ENCODE measurements around the gene DLEC1. TPM values are rescaled to one million over a fixed set of nuclear protein-coding genes. Genes with fewer than 3 reads are reported as not detected.

DLEC1 gene
- total RNA-seq, 2 donors from 2014 or later: 0.14 to 0.35 TPM

DNA sequence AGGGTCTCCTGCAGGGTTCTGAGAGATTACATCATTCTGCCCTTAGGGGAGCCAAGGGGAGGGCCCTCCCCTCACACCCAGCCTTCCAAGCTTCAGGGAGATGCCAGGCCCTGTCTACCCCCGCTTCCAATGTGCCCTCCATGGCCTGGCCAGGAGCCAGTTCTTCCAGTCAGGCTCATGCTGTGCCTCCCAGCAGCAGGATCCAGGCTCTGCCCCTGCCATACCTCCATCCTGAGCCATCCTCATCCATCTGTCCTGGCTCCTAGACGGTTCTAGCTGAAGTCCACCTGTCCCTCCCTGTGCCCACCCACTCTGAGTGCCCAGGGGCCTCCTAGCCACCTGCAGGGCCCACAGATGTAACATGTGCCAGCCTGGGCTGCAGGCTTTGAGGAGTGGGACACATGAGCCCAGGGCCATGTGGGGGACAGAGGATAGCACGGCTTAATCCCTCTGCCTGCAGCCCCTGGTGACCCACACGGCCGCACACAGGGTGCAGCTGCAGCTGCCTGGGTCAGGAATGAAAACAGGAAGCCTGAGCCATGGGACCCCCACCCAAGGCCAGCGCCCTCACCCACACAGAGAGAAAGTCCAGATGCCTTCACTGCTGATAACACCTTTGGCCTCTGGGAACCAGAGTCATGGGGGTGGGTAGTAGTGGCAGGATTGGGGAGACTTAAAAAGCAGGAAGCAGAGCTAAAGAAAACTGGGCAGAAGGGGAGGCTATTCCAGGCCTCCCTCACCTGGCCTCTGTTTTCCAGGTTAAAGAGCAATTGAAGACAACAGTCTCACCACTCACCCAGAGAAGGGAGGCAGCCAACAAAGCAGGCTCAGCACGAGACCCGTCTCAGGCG is 21.3 kb upstream of the DLEC1 start:
- no peaks in the 10 kb centered on the region for H3K4me1 ChIP-seq (ENCODE audit: control insufficient read depth in 1 of 2, low read depth in 2 of 2)
- TF ChIP-seq, protein P1, sequence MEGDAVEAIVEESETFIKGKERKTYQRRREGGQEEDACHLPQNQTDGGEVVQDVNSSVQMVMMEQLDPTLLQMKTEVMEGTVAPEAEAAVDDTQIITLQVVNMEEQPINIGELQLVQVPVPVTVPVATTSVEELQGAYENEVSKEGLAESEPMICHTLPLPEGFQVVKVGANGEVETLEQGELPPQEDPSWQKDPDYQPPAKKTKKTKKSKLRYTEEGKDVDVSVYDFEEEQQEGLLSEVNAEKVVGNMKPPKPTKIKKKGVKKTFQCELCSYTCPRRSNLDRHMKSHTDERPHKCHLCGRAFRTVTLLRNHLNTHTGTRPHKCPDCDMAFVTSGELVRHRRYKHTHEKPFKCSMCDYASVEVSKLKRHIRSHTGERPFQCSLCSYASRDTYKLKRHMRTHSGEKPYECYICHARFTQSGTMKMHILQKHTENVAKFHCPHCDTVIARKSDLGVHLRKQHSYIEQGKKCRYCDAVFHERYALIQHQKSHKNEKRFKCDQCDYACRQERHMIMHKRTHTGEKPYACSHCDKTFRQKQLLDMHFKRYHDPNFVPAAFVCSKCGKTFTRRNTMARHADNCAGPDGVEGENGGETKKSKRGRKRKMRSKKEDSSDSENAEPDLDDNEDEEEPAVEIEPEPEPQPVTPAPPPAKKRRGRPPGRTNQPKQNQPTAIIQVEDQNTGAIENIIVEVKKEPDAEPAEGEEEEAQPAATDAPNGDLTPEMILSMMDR (IDR thresholded peaks at IDR 0.05): no peak
- ATAC-seq (ENCODE audit: insufficient number of reproducible peaks, low FRiP score, low read depth) (no peak), DNase-seq (ENCODE audit: low spot score) (no peak)
- no peak overlapping the region for H3K27ac ChIP-seq
- no peak overlapping the region for H3K4me3 ChIP-seq
- H3K36me3 ChIP-seq: peaks cover 39% of the 10 kb centered on the region
- no peaks in the 10 kb centered on the region for H3K9me3 ChIP-seq
- H3K27me3 ChIP-seq (replicated peaks; ENCODE audit: insufficient read depth): no peaks in the 10 kb centered on the region

DNA sequence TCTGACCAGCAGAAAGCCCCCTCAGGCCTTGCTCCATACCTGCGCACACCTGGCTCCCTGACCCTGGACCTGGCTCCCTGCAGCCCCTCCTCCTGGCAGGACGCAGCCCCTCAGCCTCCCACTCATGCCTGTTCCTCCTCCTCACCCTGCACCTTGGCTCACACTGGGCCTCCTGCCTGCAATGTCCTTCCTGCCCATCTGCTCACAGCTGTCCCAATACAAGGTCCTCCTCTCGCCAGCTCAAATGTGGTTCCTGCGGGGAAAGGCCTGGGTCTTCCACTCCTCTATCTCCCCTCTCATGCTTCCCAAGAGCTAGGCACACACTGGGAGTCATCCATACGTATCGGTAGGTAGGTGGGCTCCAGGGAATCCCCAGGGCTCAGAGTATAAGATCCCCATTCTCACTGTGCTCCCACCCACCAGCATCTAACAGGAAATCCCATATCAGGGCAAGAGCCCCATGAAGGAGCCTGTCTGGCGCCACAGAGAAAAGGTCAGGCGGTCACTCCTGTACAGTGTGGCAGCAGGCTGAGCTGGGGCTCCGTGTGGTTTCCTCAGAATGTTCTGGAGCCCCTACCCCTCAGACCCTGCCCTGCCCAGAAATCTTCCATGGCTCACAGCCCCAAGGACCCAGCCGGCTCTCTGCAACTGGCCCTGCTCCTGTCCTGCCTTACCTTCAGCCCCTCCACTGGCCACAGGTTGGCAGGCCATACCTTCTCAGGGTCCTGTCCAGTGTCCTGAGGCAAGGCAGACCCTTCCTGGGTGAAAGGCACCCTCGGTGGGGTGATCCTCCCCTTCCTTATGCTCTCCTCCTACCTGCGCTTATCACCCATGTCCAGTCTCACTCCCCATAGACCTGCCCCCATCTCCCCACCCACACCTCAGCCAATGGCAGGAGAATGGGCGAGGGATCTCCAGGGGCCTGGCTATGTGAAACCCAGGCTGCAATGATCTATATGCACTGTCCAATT is 20.4 kb upstream of the DLEC1 start:
- H3K9me3 ChIP-seq: no peaks in the 10 kb centered on the region
- ATAC-seq (ENCODE audit: insufficient number of reproducible peaks, low FRiP score, low read depth) (no peak), DNase-seq (ENCODE audit: low spot score) (no peak)
- H3K27me3 ChIP-seq (replicated peaks; ENCODE audit: insufficient read depth): no peaks in the 10 kb centered on the region
- no peak overlapping the region for H3K4me3 ChIP-seq
- TF ChIP-seq, protein P1 (IDR thresholded peaks at IDR 0.05): no peak
- no peak overlapping the region for H3K27ac ChIP-seq
- peaks cover 0 to under 1% of the 10 kb centered on the region in 2 donors for H3K4me1 ChIP-seq (ENCODE audit: control insufficient read depth in 1 of 2, low read depth in 2 of 2)
- peaks cover 39% of the 10 kb centered on the region for H3K36me3 ChIP-seq

DNA sequence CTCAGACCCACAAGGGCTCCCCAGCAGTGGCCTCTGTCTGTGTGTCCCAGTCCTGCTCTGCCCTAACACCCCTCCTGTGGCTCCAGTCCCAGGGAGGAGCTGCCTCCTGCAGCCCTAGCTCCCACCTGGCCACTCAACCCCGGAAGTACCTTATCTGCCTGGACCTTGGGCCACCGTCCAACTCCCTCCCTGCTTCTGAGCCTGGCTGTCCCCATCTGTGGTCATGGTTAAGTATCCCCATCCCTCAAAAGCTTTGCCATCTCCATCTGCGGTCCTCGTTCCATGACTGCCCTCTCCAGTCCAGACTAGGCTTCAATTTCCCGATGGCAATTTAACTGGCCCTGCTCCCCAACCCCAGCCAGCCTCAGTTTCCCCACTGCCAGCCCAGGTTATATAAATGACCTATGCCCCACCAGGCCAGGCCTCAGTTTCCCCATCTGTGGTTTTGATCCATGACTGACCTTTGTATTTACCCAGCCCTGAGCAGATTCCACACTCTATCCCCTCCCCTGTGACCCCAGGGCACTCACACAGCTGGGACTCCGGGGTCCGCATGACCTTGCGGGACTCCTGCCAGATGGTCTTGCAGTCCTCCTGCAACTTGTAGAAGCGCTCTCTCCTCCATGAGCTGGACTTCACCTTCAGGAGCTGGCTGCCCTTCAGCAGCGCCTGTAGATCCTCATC is 19.2 kb upstream of the DLEC1 start:
- Histone ChIP-seq H3K27me3 (replicated peaks; ENCODE audit: insufficient read depth) (no peaks in the 10 kb centered on the region), H3K4me3 (no peak overlapping the region), H3K36me3 (peaks cover 39% of the 10 kb centered on the region), H3K9me3 (no peaks in the 10 kb centered on the region), H3K27ac (no peak overlapping the region), H3K4me1 (ENCODE audit: control insufficient read depth in 1 of 2, low read depth in 2 of 2) (peaks cover 0 to 4% of the 10 kb centered on the region in 2 donors)
- DNase-seq (ENCODE audit: low spot score): no peak
- no peak for ATAC-seq (ENCODE audit: insufficient number of reproducible peaks, low FRiP score, low read depth)
- TF ChIP-seq, protein P1 (IDR thresholded peaks at IDR 0.05): no peak

DNA sequence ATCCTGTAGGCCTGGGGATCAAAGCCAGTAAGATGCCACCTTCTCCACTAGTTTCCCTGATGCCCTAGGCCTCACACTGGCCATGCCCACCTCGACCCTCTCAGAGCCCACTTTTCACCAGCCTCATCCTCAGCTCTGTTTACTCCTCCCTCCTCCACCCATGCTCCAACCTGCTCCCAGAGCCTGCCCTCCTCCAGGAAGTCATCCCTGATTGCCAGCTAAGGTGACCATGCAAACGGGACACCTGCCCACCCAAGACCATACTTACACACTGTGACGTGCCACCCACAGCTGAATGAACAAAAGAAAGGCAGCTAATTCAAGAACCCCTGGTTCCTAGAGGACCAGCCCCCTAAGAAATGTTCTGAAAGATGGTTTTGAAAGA is 18.7 kb upstream of the DLEC1 start:
- TF ChIP-seq, protein P1 (IDR thresholded peaks at IDR 0.05): no peak
- no peak overlapping the region for H3K4me3 ChIP-seq
- H3K36me3 ChIP-seq: peaks cover 36% of the 10 kb centered on the region
- no peak overlapping the region for H3K27ac ChIP-seq
- ATAC-seq (ENCODE audit: insufficient number of reproducible peaks, low FRiP score, low read depth) (no peak), DNase-seq (ENCODE audit: low spot score) (no peak)
- H3K4me1 ChIP-seq (ENCODE audit: control insufficient read depth in 1 of 2, low read depth in 2 of 2): peaks cover 2 to 4% of the 10 kb centered on the region in 2 donors
- no peaks in the 10 kb centered on the region for H3K9me3 ChIP-seq
- H3K27me3 ChIP-seq (replicated peaks; ENCODE audit: insufficient read depth): no peaks in the 10 kb centered on the region

Measured in thoracic aorta (tissue), 2 donors.